H1 (cell line): Measurements from ENCODE around the gene ATP1A1. TPM values are rescaled to one million over a fixed set of nuclear protein-coding genes. Genes with fewer than 3 reads are reported as not detected.

Experiments
- NRF1 ChIP-seq: IDR thresholded peaks from 2 replicates; pipeline ENCODE4 v1.6.1; 2011; ENCODE audit warnings: mild to moderate bottlenecking, low read depth, low read length, improper control_type of control experiment
- SIN3A ChIP-seq, 2 experiments: IDR thresholded peaks in 1 of 2; conservative IDR thresholded peaks in 1 of 2; 2 replicates each; pipeline ENCODE4 v1.6.1; 2011 to 2012; ENCODE audit warnings: low read length in 2 of 2, improper control_type of control experiment in 1 of 2, low read depth in 1 of 2, mild to moderate bottlenecking in 1 of 2
- TEAD4 ChIP-seq: IDR thresholded peaks from 2 replicates; pipeline ENCODE4 v1.6.1; 2012; ENCODE audit warnings: low read depth, low read length, inconsistent platforms, mixed read lengths
- polyA plus RNA-seq, 7 experiments: library from polyadenylated mRNA; depleted of rRNA in 3 of 7; stranded (reverse) in 5 of 7; unstranded in 2 of 7; fragments of >200 nt in 5 of 7; fragments of 200-250 nt in 2 of 7; gene quantifications; 1 replicate in 5 of 7; 2 replicates in 1 of 7; 4 replicates in 1 of 7; pipeline versions ENCODE4 v1.2.1 to v1.2.3, GENCODE V29; 2011 to 2013; ENCODE audit warnings: missing spikeins in 2 of 7, mixed read lengths in 2 of 7
- total RNA-seq: library from RNA; stranded (reverse); fragmentation: NEBNext Ultra II Directional; extraction: Animal tissue kit (Norgen Biotek cat#: 25700); gene quantifications from 2 replicates; pipeline ENCODE4 v1.2.1, GENCODE V29; 2021

ATP1A1 gene
- total and polyA plus RNA-seq, 2 of the 8 experiments (the other 6 are each of a cell fraction or from before 2014, with no cell fraction given) = 222 to 325 TPM

DNA sequence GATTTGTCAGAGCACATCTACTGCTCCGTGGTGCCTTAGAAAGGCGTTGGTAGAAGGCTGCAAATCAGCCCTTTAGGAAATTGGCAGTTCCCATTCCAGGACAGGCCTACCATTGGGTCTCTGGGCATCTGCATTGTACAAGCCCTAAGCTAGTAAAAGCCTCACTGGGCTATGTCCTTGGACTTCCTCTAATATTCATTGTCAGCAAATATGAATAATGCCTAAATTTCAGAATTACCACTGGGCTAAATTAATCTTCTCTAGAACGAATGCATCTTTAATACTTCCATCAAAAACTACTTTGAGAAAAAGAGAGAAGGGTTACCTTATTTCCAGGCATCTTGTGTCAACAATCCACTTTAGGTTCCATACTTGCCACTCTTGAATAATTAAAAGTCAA is 41.5 kb upstream of the ATP1A1 start (continued):
- no peak for TF ChIP-seq TEAD4
- TF ChIP-seq SIN3A (conservative IDR thresholded peaks at IDR 0.05 in 1 of 2, IDR thresholded peaks at IDR 0.05 in 1 of 2; ENCODE audit: low read depth in 1 of 2, low read length in 2 of 2) = no peak
- no peak for TF ChIP-seq NRF1
